Naive B cell (primary cell): Measurements from ENCODE around the gene MEIS1. TPM values are rescaled to one million over a fixed set of nuclear protein-coding genes. Genes with fewer than 3 reads are reported as not detected.

Experiments
- ATAC-seq, 2 donors: fragments of 150-1000 bp; cut with Tn5 transposase; 2 replicates each; pipeline ENCODE4 v1.10.0; 2021; ENCODE audit warnings: low read depth in 2 of 2, mild to moderate bottlenecking in 2 of 2, moderate library complexity in 2 of 2
- DNase-seq: peaks from one replicate; pipeline ENCODE4 v3.0.0; 2022
- H3K27ac Mint-ChIP-seq, 6 donors: one replicate each; pipeline ENCODE4 v1.8.0; 2020 to 2022; ENCODE audit warnings: mild to moderate bottlenecking in 6 of 6, mixed read lengths in 6 of 6, moderate library complexity in 5 of 6, inconsistent platforms in 2 of 6
- H3K27me3 Mint-ChIP-seq, 3 donors: one replicate each; pipeline ENCODE4 v1.8.0; 2021 to 2022; ENCODE audit warnings: mixed read lengths in 3 of 3, mild to moderate bottlenecking in 1 of 3
- H3K36me3 Mint-ChIP-seq, 2 donors: one replicate each; pipeline ENCODE4 v1.8.0; 2020 to 2022; ENCODE audit warnings: mixed read lengths in 2 of 2, inconsistent platforms in 1 of 2, mild to moderate bottlenecking in 1 of 2
- H3K4me1 Mint-ChIP-seq, 3 donors: one replicate each; pipeline ENCODE4 v1.8.0; 2020 to 2022; ENCODE audit warnings: mixed read lengths in 3 of 3, inconsistent platforms in 1 of 3, mild to moderate bottlenecking in 1 of 3, moderate library complexity in 1 of 3
- H3K4me3 Mint-ChIP-seq, 8 donors: one replicate each; pipeline ENCODE4 v1.8.0; 2020 to 2022; ENCODE audit warnings: mild to moderate bottlenecking in 8 of 8, mixed read lengths in 8 of 8, moderate library complexity in 8 of 8, inconsistent platforms in 2 of 8
- H3K9me3 Mint-ChIP-seq, 7 donors: one replicate each; pipeline ENCODE4 v1.8.0; 2020 to 2022; ENCODE audit warnings: mixed read lengths in 7 of 7, mild to moderate bottlenecking in 5 of 7, inconsistent platforms in 2 of 7, moderate library complexity in 1 of 7
- polyA plus RNA-seq, 6 donors: library from polyadenylated mRNA; unstranded; fragments of 300-500 nt; fragmentation: Illumina TruSeq; gene quantifications; one replicate each; pipeline ENCODE4 v1.2.3, GENCODE V29; 2021; ENCODE audit warnings: low read depth in 6 of 6

MEIS1 gene
- polyA plus RNA-seq, 6 donors from 2014 or later = 0.56 to 1.9 (median 0.90) TPM; not detected in 3

- Mint-ChIP-seq H3K27ac (no peak overlapping the region), H3K36me3 (no peaks in the 10 kb centered on the region), H3K9me3 (peaks cover 0 to 6% (median 0%) of the 10 kb centered on the region in 7 donors), H3K27me3 (peaks cover 4 to 9% (median 5%) of the 10 kb centered on the region in 3 donors), H3K4me3 (no peak overlapping the region), H3K4me1 (no peaks in the 10 kb centered on the region)
- ATAC-seq = no peak
- DNase-seq = no peak
These were observed 169.4 kb downstream of the MEIS1 start for GRCh38 chr2:66604326-66604725.

- Mint-ChIP-seq H3K4me1 (no peaks in the 10 kb centered on the region), H3K27ac (no peak overlapping the region), H3K36me3 (no peaks in the 10 kb centered on the region), H3K27me3 (peaks cover 0 to 5% (median 4%) of the 10 kb centered on the region in 3 donors), H3K9me3 (peaks cover 0 to 3% (median 2%) of the 10 kb centered on the region in 7 donors), H3K4me3 (no peak overlapping the region)
- ATAC-seq = no peak
- no peak for DNase-seq
These were observed 170.1 kb downstream of the MEIS1 start for GRCh38 chr2:66604976-66605375.

- Mint-ChIP-seq H3K9me3 (peaks cover 0 to 16% (median 4%) of the 10 kb centered on the region in 7 donors), H3K4me1 (no peaks in the 10 kb centered on the region), H3K27ac (no peak overlapping the region), H3K27me3 (peaks cover 0 to 5% (median 4%) of the 10 kb centered on the region in 3 donors), H3K36me3 (no peaks in the 10 kb centered on the region), H3K4me3 (no peak overlapping the region)
- no peak for ATAC-seq
- DNase-seq = no peak
These were observed 172.2 kb downstream of the MEIS1 start for GRCh38 chr2:66607152-66607551.
